Measurements from ENCODE around the gene ZNF274. TPM values are rescaled to one million over a fixed set of nuclear protein-coding genes. Genes with fewer than 3 reads are reported as not detected.

ZNF274 gene
- total and polyA plus RNA-seq, 10 of the 15 experiments (the other 5 are each of a cell fraction or from before 2014, with no cell fraction given): 2.7 to 17.6 (median 14.3) TPM

DNA sequence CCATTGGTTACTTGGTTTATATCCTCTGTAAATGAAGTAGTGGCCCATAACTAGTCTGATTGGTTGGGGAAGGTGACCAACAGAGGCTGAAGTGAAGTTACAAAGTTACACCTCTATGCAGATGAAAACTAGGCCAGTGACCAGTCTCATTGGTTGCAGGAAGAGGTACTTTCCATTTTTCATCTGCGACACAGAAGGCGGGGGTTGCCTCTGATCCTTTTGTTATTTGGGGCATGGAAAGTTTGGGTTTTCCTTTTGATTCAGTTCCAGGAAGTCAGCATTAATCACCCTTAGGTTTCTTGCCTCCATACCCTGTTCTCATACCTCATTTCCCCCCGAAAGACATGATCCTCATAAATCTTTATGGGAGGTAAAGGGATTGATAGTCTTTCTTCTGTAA is 66.0 kb downstream of the ZNF274 start:
- no peak overlapping the region for H3K4me3 ChIP-seq
- no peak overlapping the region for H3K9ac ChIP-seq (ENCODE audit: control insufficient read depth, insufficient read depth, low read length)
- CTCF ChIA-PET: no interaction called here
- intact Hi-C loops (cut with micrococcal nuclease; ENCODE audit: unreplicated experiment): no loop called here
- H3K27me3 ChIP-seq (replicated peaks in 1 of 2; ENCODE audit: control insufficient read depth in 2 of 2, insufficient read depth in 2 of 2, low read length in 1 of 2): no peaks in the 10 kb centered on the region
- H3K79me2 ChIP-seq (ENCODE audit: control insufficient read depth, insufficient read depth, low read length): no peaks in the 10 kb centered on the region
- no peaks in the 10 kb centered on the region for H4K20me1 ChIP-seq (ENCODE audit: control insufficient read depth, insufficient read depth)
- SMC1A ChIA-PET (ENCODE audit: uncharacterized antibody, unreplicated experiment): no interaction called here
- in situ Hi-C loops (cut with MboI): no loop called here
- TF ChIP-seq POLR2AphosphoS2 (IDR thresholded peaks at IDR 0.05; ENCODE audit: low read depth, low read length) (no peak), NR2C2 (IDR thresholded peaks at IDR 0.05; ENCODE audit: borderline replicate concordance, control insufficient read depth, insufficient read length, low read depth) (no peak), MEF2B (IDR thresholded peaks at IDR 0.05; ENCODE audit: partially characterized antibody, poor library complexity, severe bottlenecking) (no peak), ZNF274 (IDR thresholded peaks at IDR 0.05; ENCODE audit: insufficient read depth, insufficient read length) (no peak), ATF7 (IDR thresholded peaks at IDR 0.05; ENCODE audit: low read depth) (no peak), YY1 (IDR thresholded peaks at IDR 0.05; ENCODE audit: low read depth, low read length) (no peak), KLF5 (IDR thresholded peaks at IDR 0.05; ENCODE audit: partially characterized antibody) (no peak), TCF7 (IDR thresholded peaks at IDR 0.05; ENCODE audit: borderline replicate concordance) (no peak), ZZZ3 (IDR thresholded peaks at IDR 0.05; ENCODE audit: control insufficient read depth, insufficient read length, low read depth) (no peak), GABPA (IDR thresholded peaks at IDR 0.05; ENCODE audit: low read depth) (no peak), RUNX3 (IDR thresholded peaks at IDR 0.05; ENCODE audit: low read length) (no peak), IKZF1 (conservative IDR thresholded peaks at IDR 0.05) (no peak), YBX1 (IDR thresholded peaks at IDR 0.05) (no peak), IRF4 (IDR thresholded peaks at IDR 0.05; ENCODE audit: low read depth, low read length) (no peak), TCF12 (IDR thresholded peaks at IDR 0.05; ENCODE audit: low read depth, low read length) (no peak)
- TF ChIP-seq, protein P1, sequence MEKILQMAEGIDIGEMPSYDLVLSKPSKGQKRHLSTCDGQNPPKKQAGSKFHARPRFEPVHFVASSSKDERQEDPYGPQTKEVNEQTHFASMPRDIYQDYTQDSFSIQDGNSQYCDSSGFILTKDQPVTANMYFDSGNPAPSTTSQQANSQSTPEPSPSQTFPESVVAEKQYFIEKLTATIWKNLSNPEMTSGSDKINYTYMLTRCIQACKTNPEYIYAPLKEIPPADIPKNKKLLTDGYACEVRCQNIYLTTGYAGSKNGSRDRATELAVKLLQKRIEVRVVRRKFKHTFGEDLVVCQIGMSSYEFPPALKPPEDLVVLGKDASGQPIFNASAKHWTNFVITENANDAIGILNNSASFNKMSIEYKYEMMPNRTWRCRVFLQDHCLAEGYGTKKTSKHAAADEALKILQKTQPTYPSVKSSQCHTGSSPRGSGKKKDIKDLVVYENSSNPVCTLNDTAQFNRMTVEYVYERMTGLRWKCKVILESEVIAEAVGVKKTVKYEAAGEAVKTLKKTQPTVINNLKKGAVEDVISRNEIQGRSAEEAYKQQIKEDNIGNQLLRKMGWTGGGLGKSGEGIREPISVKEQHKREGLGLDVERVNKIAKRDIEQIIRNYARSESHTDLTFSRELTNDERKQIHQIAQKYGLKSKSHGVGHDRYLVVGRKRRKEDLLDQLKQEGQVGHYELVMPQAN (conservative IDR thresholded peaks at IDR 0.05): no peak
- TF ChIP-seq, protein P2, sequence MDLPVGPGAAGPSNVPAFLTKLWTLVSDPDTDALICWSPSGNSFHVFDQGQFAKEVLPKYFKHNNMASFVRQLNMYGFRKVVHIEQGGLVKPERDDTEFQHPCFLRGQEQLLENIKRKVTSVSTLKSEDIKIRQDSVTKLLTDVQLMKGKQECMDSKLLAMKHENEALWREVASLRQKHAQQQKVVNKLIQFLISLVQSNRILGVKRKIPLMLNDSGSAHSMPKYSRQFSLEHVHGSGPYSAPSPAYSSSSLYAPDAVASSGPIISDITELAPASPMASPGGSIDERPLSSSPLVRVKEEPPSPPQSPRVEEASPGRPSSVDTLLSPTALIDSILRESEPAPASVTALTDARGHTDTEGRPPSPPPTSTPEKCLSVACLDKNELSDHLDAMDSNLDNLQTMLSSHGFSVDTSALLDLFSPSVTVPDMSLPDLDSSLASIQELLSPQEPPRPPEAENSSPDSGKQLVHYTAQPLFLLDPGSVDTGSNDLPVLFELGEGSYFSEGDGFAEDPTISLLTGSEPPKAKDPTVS (IDR thresholded peaks at IDR 0.05; ENCODE audit: low read depth, low read length): no peak
- TF ChIP-seq, protein P3, sequence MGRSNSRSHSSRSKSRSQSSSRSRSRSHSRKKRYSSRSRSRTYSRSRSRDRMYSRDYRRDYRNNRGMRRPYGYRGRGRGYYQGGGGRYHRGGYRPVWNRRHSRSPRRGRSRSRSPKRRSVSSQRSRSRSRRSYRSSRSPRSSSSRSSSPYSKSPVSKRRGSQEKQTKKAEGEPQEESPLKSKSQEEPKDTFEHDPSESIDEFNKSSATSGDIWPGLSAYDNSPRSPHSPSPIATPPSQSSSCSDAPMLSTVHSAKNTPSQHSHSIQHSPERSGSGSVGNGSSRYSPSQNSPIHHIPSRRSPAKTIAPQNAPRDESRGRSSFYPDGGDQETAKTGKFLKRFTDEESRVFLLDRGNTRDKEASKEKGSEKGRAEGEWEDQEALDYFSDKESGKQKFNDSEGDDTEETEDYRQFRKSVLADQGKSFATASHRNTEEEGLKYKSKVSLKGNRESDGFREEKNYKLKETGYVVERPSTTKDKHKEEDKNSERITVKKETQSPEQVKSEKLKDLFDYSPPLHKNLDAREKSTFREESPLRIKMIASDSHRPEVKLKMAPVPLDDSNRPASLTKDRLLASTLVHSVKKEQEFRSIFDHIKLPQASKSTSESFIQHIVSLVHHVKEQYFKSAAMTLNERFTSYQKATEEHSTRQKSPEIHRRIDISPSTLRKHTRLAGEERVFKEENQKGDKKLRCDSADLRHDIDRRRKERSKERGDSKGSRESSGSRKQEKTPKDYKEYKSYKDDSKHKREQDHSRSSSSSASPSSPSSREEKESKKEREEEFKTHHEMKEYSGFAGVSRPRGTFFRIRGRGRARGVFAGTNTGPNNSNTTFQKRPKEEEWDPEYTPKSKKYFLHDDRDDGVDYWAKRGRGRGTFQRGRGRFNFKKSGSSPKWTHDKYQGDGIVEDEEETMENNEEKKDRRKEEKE (IDR thresholded peaks at IDR 0.05): no peak
- WGBS (ENCODE audit: insufficient coverage, insufficient replicate concordance, low lambda C conversion rate, missing lambda C conversion rate): 100% methylated on average over 3 of the region's 3 CpGs
- RAD21 ChIA-PET (ENCODE audit: unreplicated experiment): no interaction called here
- no TSS peak for BruUV-seq (replicated peaks)
- DNase-seq (ENCODE audit: low read depth, low spot score) (no peak), FAIRE-seq (no peak), ATAC-seq (no peak)
- H3K27ac ChIP-seq (ENCODE audit: control insufficient read depth, insufficient read depth): no peak overlapping the region
- no peak overlapping the region for H2AFZ ChIP-seq (ENCODE audit: control insufficient read depth, low read depth, low read length)
- POLR2A ChIA-PET: no interaction called here
- peaks cover 28 to 66% of the 10 kb centered on the region in 2 experiments for H3K36me3 ChIP-seq (ENCODE audit: control insufficient read depth in 2 of 2, insufficient read depth in 2 of 2, low read length in 1 of 2)
- H3K9me3 ChIP-seq (replicated peaks; ENCODE audit: control insufficient read depth, insufficient read depth, low read length): peaks cover 71% of the 10 kb centered on the region
- no peak overlapping the region for H3K4me2 ChIP-seq (ENCODE audit: control insufficient read depth, insufficient read depth)
- no peaks in the 10 kb centered on the region for H3K4me1 ChIP-seq (ENCODE audit: control insufficient read depth, insufficient read depth, low read length)
